K562 (cell line): ENCODE results near the gene CDC45. TPM values are rescaled to one million over a fixed set of nuclear protein-coding genes. Genes with fewer than 3 reads are reported as not detected.
A peak's percentile ranks its signal among the peaks of the same experiment; 100 is the strongest.

Experiments
- ATAC-seq: fragments of 200-7000 bp; cut with Tn5 transposase; 3 replicates; pipeline ENCODE4 v1.9.1; 2020; ENCODE audit warnings: moderate library complexity
- BruUV-seq: library from RNA; stranded (reverse); fragments of 400-500 nt; replicated peaks from 2 replicates; lab custom pipeline; 2021; lab: Mats Ljungman, UMichigan
- CTCF ChIA-PET: fragments of 300-600 bp; formaldehyde crosslinking; extraction: SDS; loops from one replicate; lab custom pipeline; 2021; ENCODE audit warnings: low intra/inter-chr PET ratio; lab: Yijun Ruan, JAX
- POLR2A ChIA-PET: fragments of 300-600, 350-650 bp; sonication (Branson Sonifier 250); formaldehyde crosslinking; extraction: SDS; loops from one replicate; lab custom pipeline; 2021; ENCODE audit warnings: antibody characterized with exemption, inconsistent platforms; lab: Yijun Ruan, JAX
- DNase-seq, 4 experiments: peaks; one replicate each; pipeline versions ENCODE4 v3.0.0 to v3.0.0-alpha.2; 2011 to 2018; ENCODE audit warnings: low spot score in 3 of 4, mixed read lengths in 3 of 4; ENCODE audit errors: extremely low read depth in 1 of 4
- FAIRE-seq: peaks from 2 replicates; lab custom pipeline; 2011; peaks lifted over from hg19 to GRCh38; lab: Jason Lieb, UNC
- H2AFZ ChIP-seq: 2 replicates; pipeline ENCODE4 v1.6.0; 2011; ENCODE audit warnings: low read depth, low read length, control low read depth, inconsistent platforms
- H3K27ac ChIP-seq: fragments of 200-600 bp; 3 replicates; pipeline ENCODE4 v1.8.0; 2011; ENCODE audit warnings: low read depth, mild to moderate bottlenecking, control low read depth, inconsistent platforms, low read length, moderate library complexity, mixed read lengths; ENCODE audit errors: extremely low read depth
- H3K27me3 ChIP-seq, 2 experiments: fragments of 300-600 bp in 1 of 2; 2 replicates in 1 of 2; 3 replicates in 1 of 2; pipeline versions ENCODE4 v1.6.0 to v1.8.0; 2011; ENCODE audit warnings: inconsistent platforms in 2 of 2, low read length in 2 of 2, mild to moderate bottlenecking in 1 of 2, mixed read lengths in 1 of 2, moderate library complexity in 1 of 2; ENCODE audit not compliant: control insufficient read depth in 2 of 2, insufficient read depth in 2 of 2
- H3K36me3 ChIP-seq: fragments of 300-600 bp; 3 replicates; pipeline ENCODE4 v1.8.0; 2011; ENCODE audit warnings: mild to moderate bottlenecking, low read length, inconsistent platforms; ENCODE audit not compliant: control insufficient read depth, insufficient read depth
- H3K4me1 ChIP-seq, 2 experiments: fragments of 200-600 bp in 1 of 2; replicated peaks in 1 of 2; 2 replicates in 1 of 2; 3 replicates in 1 of 2; pipeline versions ENCODE4 v1.5.1 to v1.8.0; 2011; ENCODE audit warnings: inconsistent platforms in 2 of 2, low read length in 2 of 2, mild to moderate bottlenecking in 1 of 2, mixed read lengths in 1 of 2, moderate library complexity in 1 of 2; ENCODE audit not compliant: control insufficient read depth in 2 of 2, insufficient read depth in 2 of 2
- H3K4me2 ChIP-seq: 2 replicates; pipeline ENCODE4 v1.6.1; 2011; ENCODE audit warnings: low read length, control low read depth, inconsistent platforms, mixed read lengths; ENCODE audit not compliant: insufficient read depth
- H3K4me3 ChIP-seq: fragments of 200-600 bp; sonication (generic), shearing (Covaris generic); 2 replicates; pipeline ENCODE4 v1.5.1; 2016; ENCODE audit warnings: control low read depth, inconsistent platforms
- H3K79me2 ChIP-seq: fragments of 200-600 bp; 3 replicates; pipeline ENCODE4 v1.8.0; 2011; ENCODE audit warnings: low read length, inconsistent platforms; ENCODE audit not compliant: control insufficient read depth, insufficient read depth
- H3K9ac ChIP-seq, 2 experiments: 2 replicates each; pipeline versions ENCODE4 v1.6.0 to v1.6.1; 2011; ENCODE audit warnings: low read depth in 2 of 2, low read length in 2 of 2, control low read depth in 1 of 2, inconsistent platforms in 1 of 2, mild to moderate bottlenecking in 1 of 2, mixed read lengths in 1 of 2; ENCODE audit not compliant: insufficient read depth in 1 of 2
- H3K9me1 ChIP-seq: one replicate; pipeline ENCODE4 v1.6.0; 2011; ENCODE audit warnings: inconsistent platforms, mild to moderate bottlenecking, low read length, moderate library complexity; ENCODE audit not compliant: control insufficient read depth, insufficient read depth
- H3K9me3 ChIP-seq: replicated peaks from 2 replicates; pipeline ENCODE4 v1.5.1; 2011; ENCODE audit warnings: low read depth, low read length, inconsistent platforms; ENCODE audit not compliant: control insufficient read depth, insufficient read depth
- H4K20me1 ChIP-seq: replicated peaks from 2 replicates; pipeline ENCODE4 v1.6.1; 2011; ENCODE audit warnings: low read length, inconsistent platforms, mixed read lengths; ENCODE audit not compliant: control insufficient read depth, insufficient read depth
- DNMT1 ChIP-seq: fragments of 450-650 bp; IDR thresholded peaks from 2 replicates; pipeline ENCODE4 v1.6.1; 2016; ENCODE audit warnings: antibody characterized with exemption, mild to moderate bottlenecking
- HDAC1 ChIP-seq, 2 experiments: fragments of 450-650 bp; IDR thresholded peaks; 2 replicates each; pipeline ENCODE4 v1.6.1; 2016 to 2017; ENCODE audit warnings: inconsistent platforms in 1 of 2, mild to moderate bottlenecking in 1 of 2, moderate library complexity in 1 of 2
- HDAC2 ChIP-seq: fragments of 450-650 bp; IDR thresholded peaks from 2 replicates; pipeline ENCODE4 v1.6.1; 2016; ENCODE audit warnings: mild to moderate bottlenecking
- HLTF ChIP-seq: fragments of 450-650 bp; IDR thresholded peaks from 2 replicates; pipeline ENCODE4 v1.6.1; 2016
- HMG20A ChIP-seq: fragments of 450-650 bp; formaldehyde crosslinking; conservative IDR thresholded peaks from 2 replicates; pipeline ENCODE4 v1.4.0; 2020; ENCODE audit warnings: mild to moderate bottlenecking, mixed read lengths
- MBD2 ChIP-seq: sonication (generic); IDR thresholded peaks from 2 replicates; pipeline ENCODE4 v1.6.1; 2016; ENCODE audit warnings: low read depth, borderline replicate concordance
- MCM3 ChIP-seq: fragments of 450-650 bp; IDR thresholded peaks from 2 replicates; pipeline ENCODE4 v1.6.1; 2016
- NCOA4 ChIP-seq: fragments of 450-650 bp; IDR thresholded peaks from 2 replicates; pipeline ENCODE4 v1.6.1; 2018; ENCODE audit warnings: mild to moderate bottlenecking; ENCODE audit not compliant: partially characterized antibody
- OTX1 ChIP-seq: fragments of 450-650 bp; formaldehyde crosslinking; IDR thresholded peaks from 2 replicates; pipeline ENCODE4 v1.4.0; 2022; ENCODE audit warnings: mild to moderate bottlenecking
- PHB2 ChIP-seq: fragments of 450-650 bp; IDR thresholded peaks from 2 replicates; pipeline ENCODE4 v1.6.1; 2017; ENCODE audit warnings: low read depth
- RUNX1 ChIP-seq: sonication (generic); IDR thresholded peaks from 2 replicates; pipeline ENCODE4 v1.6.1; 2016; ENCODE audit warnings: antibody characterized with exemption, low read depth
- STAT5A ChIP-seq: IDR thresholded peaks from 2 replicates; pipeline ENCODE4 v1.6.1; 2012; ENCODE audit warnings: low read length, inconsistent platforms, borderline replicate concordance
- TSC22D4 ChIP-seq: fragments of 450-650 bp; IDR thresholded peaks from 2 replicates; pipeline ENCODE4 v1.6.1; 2016; ENCODE audit warnings: missing genetic modification characterization, missing biosample characterization, control low read depth
- YBX1 ChIP-seq: fragments of 450-650 bp; IDR thresholded peaks from 2 replicates; pipeline ENCODE4 v1.7.1; 2016; ENCODE audit warnings: mild to moderate bottlenecking
- ZNF197 ChIP-seq: fragments of 200-800 bp; sonication (Bioruptor generic); IDR thresholded peaks from 2 replicates; pipeline ENCODE4 v1.6.1; 2016; ENCODE audit warnings: low read depth, missing genetic modification characterization, missing compliant biosample characterization
- ZNF695 ChIP-seq: fragments of 450-650 bp; formaldehyde crosslinking; IDR thresholded peaks from 2 replicates; pipeline ENCODE4 v1.4.0; 2020; ENCODE audit warnings: mild to moderate bottlenecking, moderate library complexity
- ZNF699 ChIP-seq: fragments of 250-450 bp; sonication (Bioruptor Pico); IDR thresholded peaks from 2 replicates; pipeline ENCODE4 v1.8.0; 2021; ENCODE audit warnings: mild to moderate bottlenecking, moderate library complexity; ENCODE audit not compliant: insufficient replicate concordance
- WGBS: fragments of 100-300 bp; shearing (Covaris generic); methylation state at CpG from one replicate; pipeline ENCODE4 v1.1.6; 2016; ENCODE audit warnings: low coverage, mixed read lengths; ENCODE audit not compliant: insufficient coverage; ENCODE audit errors: missing lambda C conversion rate; 5-methylcytosine and 5-hydroxymethylcytosine counted together
- in situ Hi-C: fragments of 300-500 bp; cut with MboI; formaldehyde crosslinking; loops from 4 replicates; pipeline ENCODE4 v1.15.0; 2018; ENCODE audit warnings: inconsistent platforms, mixed read lengths
- intact Hi-C: fragments of 100-400 bp; cut with micrococcal nuclease; formaldehyde crosslinking; loops from 2 replicates; pipeline ENCODE4 v1.14.2; 2022
- polyA plus RNA-seq, 8 experiments: library from polyadenylated mRNA; depleted of rRNA in 4 of 8; stranded (reverse) in 5 of 8; unstranded in 3 of 8; fragments of >200 nt; fragmentation: Nextera tagmentation in 2 of 8; fragmentation: Illumina TruSeq in 1 of 8; extraction: Ambion mirVana in 2 of 8; extraction: Trizol in 1 of 8; gene quantifications; 2 replicates each; pipeline versions ENCODE4 v1.2.1 to v1.2.3, GENCODE V29; 2011 to 2014; ENCODE audit warnings: inconsistent platforms in 1 of 8, missing spikeins in 1 of 8
- total RNA-seq, 7 experiments: library from RNA; depleted of rRNA in 6 of 7; stranded (reverse); fragments of >200 nt in 6 of 7; fragmentation: Illumina TruSeq in 2 of 7; extraction: Trizol in 2 of 7; gene quantifications; 2 replicates each; pipeline versions ENCODE4 v1.2.1 to v1.2.3, GENCODE V29; 2011 to 2021; ENCODE audit warnings: low replicate concordance in 1 of 7
- TF ChIP-seq, protein P1 (sequence below): sonication (generic); formaldehyde crosslinking; IDR thresholded peaks from 2 replicates; pipeline ENCODE4 v1.4.0; 2020; ENCODE audit warnings: mild to moderate bottlenecking, missing genetic modification reagents
- TF ChIP-seq, protein P2 (sequence below): fragments of 450-650 bp; IDR thresholded peaks from 2 replicates; pipeline ENCODE4 v1.6.1; 2016; ENCODE audit warnings: missing biosample characterization, missing genetic modification characterization
- TF ChIP-seq, protein P3 (sequence below): fragments of 450-650 bp; formaldehyde crosslinking; IDR thresholded peaks from 2 replicates; pipeline ENCODE4 v1.4.0; 2020; ENCODE audit warnings: mild to moderate bottlenecking, moderate library complexity

CDC45 gene
- total and polyA plus RNA-seq, 9 of the 15 experiments (the other 6 are each of a cell fraction or from before 2014, with no cell fraction given) = 251 to 580 (median 410) TPM

DNA sequence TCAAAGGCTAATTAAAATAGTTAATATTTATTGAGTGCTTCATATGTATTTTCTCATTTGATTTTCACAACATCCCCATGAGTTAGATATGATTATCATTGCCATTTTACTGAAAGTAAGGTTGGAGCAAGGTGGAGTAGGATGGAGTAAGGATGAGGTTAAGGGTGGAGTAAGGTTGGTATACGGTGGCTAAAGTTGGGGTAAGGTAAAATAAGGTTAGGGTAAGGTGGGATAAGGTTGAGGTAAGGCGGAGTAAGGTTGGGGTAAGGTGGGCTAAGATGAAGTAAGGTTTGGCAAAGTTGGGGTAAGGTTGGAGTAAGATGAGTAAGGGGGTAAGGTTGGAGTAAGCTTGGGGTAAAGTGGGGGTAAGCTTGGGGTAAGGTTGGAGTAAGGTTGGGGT lies 90.3 kb downstream of the CDC45 start:
- CTCF ChIA-PET = no interaction called here
- Histone ChIP-seq H3K27ac (no peak overlapping the region), H3K9ac (no peak overlapping the region), H3K9me3 (no peaks in the 10 kb centered on the region), H3K27me3 (peaks cover 69 to 72% of the 10 kb centered on the region in 2 experiments), H3K4me3 (no peak overlapping the region), H3K4me2 (no peak overlapping the region), H3K9me1 (peaks cover 7% of the 10 kb centered on the region), H3K36me3 (no peaks in the 10 kb centered on the region), H4K20me1 (peaks cover 13% of the 10 kb centered on the region; the same call in 1 of the 2 replicates), H3K79me2 (no peaks in the 10 kb centered on the region), H2AFZ (no peak overlapping the region), H3K4me1 (peaks cover 0 to 8% of the 10 kb centered on the region in 2 experiments; a peak in 2 of 5 replicates)
- no peak for ATAC-seq
- in situ Hi-C loops = loop anchor here (25.0 kb wide), 1 partner anchor 1567 kb away; no protein-coding TSS in a partner anchor
- POLR2A ChIA-PET = interaction anchor here (1.0 to 5.2 kb wide), 2 partner anchors 11 to 19 kb away, joined by 3 to 39 read pairs; no protein-coding TSS in a partner anchor
- intact Hi-C loops = no loop called here
- peak in 2 of 4 experiments; percentile 16 to 26 for DNase-seq
- no TSS peak for BruUV-seq
- WGBS = under 1% methylated on average over 2 of the region's 2 CpGs
- no peak for FAIRE-seq
- TF ChIP-seq HLTF = peak; percentile 40; the same call in 1 of the 2 replicates
- TF ChIP-seq YBX1 = 0 out of 2 replicates have a peak, but pooled peaks have one; percentile 71
- TF ChIP-seq, protein P1, sequence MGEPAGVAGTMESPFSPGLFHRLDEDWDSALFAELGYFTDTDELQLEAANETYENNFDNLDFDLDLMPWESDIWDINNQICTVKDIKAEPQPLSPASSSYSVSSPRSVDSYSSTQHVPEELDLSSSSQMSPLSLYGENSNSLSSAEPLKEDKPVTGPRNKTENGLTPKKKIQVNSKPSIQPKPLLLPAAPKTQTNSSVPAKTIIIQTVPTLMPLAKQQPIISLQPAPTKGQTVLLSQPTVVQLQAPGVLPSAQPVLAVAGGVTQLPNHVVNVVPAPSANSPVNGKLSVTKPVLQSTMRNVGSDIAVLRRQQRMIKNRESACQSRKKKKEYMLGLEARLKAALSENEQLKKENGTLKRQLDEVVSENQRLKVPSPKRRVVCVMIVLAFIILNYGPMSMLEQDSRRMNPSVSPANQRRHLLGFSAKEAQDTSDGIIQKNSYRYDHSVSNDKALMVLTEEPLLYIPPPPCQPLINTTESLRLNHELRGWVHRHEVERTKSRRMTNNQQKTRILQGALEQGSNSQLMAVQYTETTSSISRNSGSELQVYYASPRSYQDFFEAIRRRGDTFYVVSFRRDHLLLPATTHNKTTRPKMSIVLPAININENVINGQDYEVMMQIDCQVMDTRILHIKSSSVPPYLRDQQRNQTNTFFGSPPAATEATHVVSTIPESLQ (CRISPR knock-in tag) = no peak
- TF ChIP-seq, protein P2, sequence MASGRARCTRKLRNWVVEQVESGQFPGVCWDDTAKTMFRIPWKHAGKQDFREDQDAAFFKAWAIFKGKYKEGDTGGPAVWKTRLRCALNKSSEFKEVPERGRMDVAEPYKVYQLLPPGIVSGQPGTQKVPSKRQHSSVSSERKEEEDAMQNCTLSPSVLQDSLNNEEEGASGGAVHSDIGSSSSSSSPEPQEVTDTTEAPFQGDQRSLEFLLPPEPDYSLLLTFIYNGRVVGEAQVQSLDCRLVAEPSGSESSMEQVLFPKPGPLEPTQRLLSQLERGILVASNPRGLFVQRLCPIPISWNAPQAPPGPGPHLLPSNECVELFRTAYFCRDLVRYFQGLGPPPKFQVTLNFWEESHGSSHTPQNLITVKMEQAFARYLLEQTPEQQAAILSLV (tag) = no peak
- no peak for TF ChIP-seq ZNF695 (CRISPR knock-in tag)
- peak; percentile 87; the same call in 1 of the 2 replicates for TF ChIP-seq TSC22D4 (tag)
- TF ChIP-seq HDAC1 (IDR thresholded peaks at IDR 0.05) = peak in 1 of 2 experiments; percentile 33; a peak in 1 of 4 replicates
- no peak for TF ChIP-seq STAT5A
- TF ChIP-seq ZNF699 (CRISPR knock-in tag) = no peak
- TF ChIP-seq ZNF197 (CRISPR knock-in tag) = no peak
- TF ChIP-seq, protein P3, sequence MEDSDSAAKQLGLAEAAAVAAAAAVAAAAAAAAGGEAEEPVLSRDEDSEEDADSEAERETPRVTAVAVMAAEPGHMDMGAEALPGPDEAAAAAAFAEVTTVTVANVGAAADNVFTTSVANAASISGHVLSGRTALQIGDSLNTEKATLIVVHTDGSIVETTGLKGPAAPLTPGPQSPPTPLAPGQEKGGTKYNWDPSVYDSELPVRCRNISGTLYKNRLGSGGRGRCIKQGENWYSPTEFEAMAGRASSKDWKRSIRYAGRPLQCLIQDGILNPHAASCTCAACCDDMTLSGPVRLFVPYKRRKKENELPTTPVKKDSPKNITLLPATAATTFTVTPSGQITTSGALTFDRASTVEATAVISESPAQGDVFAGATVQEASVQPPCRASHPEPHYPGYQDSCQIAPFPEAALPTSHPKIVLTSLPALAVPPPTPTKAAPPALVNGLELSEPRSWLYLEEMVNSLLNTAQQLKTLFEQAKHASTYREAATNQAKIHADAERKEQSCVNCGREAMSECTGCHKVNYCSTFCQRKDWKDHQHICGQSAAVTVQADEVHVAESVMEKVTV (CRISPR knock-in tag) = no peak
- TF ChIP-seq NCOA4 = peak; percentile 53
- peak; percentile 70; the same call in 1 of the 2 replicates for TF ChIP-seq MCM3
- no peak for TF ChIP-seq RUNX1
- TF ChIP-seq OTX1 (CRISPR knock-in tag) = 0 out of 2 replicates have a peak, but pooled peaks have one; percentile 73
- no peak for TF ChIP-seq HMG20A (CRISPR knock-in tag)
- TF ChIP-seq PHB2 = peak; percentile 49; the same call in 1 of the 2 replicates
- TF ChIP-seq MBD2 = no peak
- TF ChIP-seq HDAC2 = no peak
- TF ChIP-seq DNMT1 = no peak
